NCI-H1105 treated with DMSO at 0.1 percent for 48 hours (cell line): ENCODE data around the gene SH2B3.
"Not testable (repeated sequence)": the region's sequence is repeated elsewhere in the genome, so short reads cannot be mapped to it uniquely, and the experiment has no call there.

Experiments
- DNase-seq: peaks from one replicate; lab custom pipeline; 2025; lab: John Stamatoyannopoulos, UW

SH2B3 gene

DNA sequence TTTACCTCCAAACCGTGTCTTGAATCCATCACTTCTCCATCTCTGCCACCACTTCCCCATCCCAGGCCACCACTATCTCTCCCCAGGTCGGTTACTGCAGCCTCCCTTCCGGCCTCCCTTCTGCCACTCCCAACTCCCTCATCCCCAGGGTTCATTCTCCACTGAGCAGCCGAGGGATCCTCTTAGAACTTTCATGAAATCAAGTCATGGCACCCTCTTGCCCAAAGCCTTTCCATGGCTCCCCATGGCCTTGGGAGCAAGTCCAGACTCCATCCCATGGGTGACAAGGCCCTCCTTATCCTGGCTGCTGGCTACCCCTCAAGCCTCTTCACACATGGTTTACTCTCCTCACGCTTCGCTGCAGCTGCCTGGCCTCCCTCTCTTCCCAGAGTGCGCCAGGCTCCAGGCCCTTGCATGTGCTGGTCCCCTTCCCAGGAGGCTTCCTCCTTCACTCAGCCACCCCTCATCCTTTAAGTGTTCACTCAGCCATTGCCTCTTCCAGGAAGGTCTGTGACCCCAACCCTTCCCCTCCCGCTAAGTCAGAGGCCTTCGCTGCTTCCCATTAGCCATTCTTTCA is 17.9 kb upstream of the SH2B3 start:
- DNase-seq: no peak

- DNase-seq: no peak
Measured at GRCh38 chr12:111389635-111390034, 16.1 kb upstream of the SH2B3 start.

GRCh38 chr12:111390910-111391309 is 14.8 kb upstream of the SH2B3 start:
- no peak for DNase-seq

DNA sequence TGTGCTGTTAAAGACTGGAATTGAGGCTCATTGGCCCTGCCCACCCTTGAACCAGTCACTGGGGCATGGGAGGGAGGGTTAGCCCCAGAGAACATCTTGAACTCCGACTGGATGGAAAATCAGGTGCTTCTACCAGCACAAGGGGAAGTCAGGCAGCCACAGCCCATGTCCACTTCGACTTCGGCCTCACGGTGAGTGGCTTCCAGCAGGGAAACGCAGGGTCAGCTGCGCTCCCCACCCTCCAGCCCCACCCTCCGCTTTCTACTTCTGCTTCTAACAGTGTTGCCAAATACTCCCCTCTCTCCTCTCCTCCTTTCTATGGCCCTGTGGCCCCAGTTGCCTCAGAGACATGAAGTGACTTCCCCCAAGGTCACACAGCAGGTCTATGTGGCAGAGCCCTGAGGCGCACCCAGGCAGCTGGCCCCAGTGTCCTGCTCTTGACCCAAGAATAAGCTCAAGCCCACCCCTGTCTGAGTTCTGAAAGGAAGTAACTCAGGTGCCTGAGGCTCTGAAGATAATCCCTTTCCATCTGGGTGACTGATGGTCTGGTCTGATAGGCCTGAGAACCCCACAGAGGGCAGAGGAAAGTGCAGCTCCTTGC is 11.9 kb upstream of the SH2B3 start:
- no peak for DNase-seq

GRCh38 chr12:111394480-111394879 is 11.2 kb upstream of the SH2B3 start:
- DNase-seq: no peak

DNA sequence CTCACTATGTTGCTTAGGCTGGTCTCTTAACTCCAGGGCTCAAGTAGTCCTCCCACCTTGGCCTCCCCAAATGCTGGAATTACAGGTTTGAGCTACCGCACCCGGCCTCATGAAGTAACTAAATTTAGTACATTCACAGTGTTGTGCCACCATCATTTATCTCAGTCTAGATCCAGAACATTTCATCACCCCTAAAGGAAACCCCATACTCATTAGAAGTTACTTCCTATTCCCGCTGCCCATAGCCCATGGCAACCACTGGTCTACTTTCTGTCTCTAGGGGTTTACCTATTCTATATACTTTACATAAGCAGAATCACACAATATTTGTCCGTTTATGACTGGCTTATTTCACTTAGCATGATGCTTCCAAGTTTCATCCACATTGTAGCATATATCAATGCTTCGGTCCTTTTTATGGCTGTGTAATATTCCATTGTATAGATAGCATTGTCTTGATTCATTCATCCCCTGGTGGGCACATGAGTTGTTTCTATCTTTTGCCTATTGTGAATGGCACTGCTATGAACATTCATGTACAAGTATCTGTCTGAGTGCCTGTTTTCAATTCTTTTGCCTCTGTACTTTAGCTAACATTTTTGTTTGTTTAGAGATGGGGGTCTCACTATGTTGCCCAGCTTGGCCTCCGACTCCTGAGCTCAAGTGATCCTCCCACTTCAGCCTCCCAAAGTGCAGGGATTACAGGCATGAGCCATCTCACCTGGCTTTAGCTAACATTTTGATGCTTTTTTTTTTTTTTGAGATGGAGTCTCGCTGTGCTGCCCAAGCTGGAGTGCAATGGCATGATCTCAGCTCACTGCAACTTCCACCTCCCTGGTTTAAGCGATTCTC is 10.2 kb upstream of the SH2B3 start:
- DNase-seq: no peak

GRCh38 chr12:111396271-111396670 is 9.5 kb upstream of the SH2B3 start:
- DNase-seq: not testable (repeated sequence)

DNA sequence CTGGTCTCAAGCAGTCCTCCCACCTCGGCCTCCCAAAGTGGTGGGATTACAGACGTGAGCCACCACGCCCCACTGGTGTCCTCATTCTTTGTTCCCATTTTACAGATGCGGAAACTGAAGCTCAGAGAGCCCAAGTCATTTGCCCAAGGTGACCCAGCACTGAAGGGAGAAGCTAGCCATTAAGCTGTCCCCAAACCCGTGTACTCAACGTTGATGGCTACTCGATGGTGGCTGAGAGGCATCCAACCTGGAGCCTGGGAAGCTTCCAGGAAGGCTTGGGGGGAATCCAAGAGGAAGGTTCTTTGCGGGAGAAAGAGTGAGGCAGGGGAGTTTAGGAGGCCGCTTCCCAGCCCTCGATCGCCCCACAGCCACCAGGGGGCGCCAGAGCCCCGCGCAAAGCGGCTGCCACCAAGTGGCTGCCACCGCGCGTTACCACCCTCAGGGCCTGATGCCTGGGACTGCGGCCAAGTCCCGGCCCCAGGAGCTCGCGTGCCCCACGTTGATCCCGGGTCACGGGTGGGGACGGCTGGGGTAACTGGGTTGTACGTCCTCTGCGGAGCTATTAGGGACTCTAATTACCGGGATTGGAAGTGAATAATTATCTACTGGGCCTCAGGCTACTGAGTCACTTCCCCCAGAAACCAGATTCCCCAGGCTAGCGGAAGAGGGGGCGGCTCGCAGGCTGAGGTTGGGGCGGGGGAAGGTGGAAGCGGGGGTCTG is 8.8 kb upstream of the SH2B3 start:
- DNase-seq: peak; percentile 60

DNA sequence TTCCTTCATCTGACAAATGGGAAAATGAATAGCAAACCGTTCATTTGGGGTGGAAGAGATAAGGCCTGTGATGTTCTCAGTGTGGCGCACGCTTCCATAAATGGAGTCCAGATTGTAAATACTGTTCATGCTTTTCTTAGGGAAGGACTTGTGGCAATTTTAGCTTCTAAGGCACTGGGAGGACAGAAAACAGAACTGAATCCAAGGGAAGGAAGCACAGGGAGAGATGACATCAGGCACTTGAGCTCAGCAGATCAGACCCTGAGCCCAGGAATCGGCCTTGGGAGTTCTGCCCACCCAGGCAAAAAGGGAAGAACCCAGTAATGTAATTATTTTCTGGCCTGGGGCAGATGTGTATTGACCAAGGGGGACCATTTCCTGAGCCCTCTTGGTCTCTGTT is 7.2 kb upstream of the SH2B3 start:
- DNase-seq: no peak

DNA sequence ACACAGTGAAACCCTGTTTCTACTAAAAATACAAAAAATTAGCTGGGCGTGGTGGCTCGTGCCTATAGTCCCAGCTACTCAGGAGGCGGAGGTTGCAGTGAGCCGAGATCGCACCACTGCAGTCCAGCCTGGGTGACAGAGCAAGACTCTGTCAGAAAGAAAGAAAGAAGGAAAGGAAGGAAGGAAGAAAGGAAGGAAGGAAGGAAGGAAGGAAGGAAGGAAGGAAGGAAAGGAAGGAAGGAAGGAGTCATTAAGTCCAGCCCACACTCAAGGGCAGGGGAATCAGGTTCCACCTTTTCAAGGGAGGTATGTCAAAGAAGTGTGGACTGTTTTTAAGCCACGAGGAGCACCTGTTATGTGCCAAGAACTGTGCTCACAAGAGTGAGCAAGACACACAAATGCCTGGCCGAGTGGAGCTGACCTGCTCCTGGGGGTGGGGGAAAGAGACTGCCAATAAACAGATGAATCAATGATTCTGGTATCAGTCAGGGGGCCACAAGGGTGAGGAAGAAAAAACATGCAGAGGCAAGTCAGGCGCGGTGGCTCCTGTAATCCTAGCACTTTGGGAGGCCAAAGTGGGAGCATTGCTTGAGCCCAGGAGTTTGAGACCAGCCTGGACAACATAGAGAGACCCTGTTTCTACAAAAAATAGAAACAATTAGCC is 5.8 kb upstream of the SH2B3 start:
- DNase-seq: not testable (repeated sequence)

DNA sequence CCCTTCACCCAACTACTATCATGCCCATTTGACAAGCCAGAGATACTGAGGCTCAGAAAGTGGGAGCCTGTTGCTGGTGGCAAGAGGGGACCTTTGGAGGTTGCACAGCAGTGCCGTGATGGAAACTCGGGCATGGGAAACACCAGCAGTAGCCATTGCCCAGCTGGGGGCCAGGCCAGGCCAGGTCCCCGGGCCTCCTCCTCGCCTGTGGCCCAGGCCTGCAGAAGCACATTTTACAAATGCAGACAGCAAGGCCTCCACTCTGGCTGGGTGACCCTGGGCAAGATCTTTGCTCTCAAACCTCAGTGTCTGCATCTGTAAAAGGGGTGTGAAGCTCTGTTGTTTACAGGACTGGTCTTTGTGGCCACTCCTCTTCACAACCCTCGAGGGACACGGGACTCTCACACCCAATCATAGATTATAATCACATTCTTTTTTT is 4.5 kb upstream of the SH2B3 start:
- no peak for DNase-seq

- DNase-seq: not testable (repeated sequence)
Measured at GRCh38 chr12:111402490-111402824, 3.3 kb upstream of the SH2B3 start.

GRCh38 chr12:111404362-111405148 is 1.2 kb upstream of the SH2B3 start:
- DNase-seq: no peak

DNA sequence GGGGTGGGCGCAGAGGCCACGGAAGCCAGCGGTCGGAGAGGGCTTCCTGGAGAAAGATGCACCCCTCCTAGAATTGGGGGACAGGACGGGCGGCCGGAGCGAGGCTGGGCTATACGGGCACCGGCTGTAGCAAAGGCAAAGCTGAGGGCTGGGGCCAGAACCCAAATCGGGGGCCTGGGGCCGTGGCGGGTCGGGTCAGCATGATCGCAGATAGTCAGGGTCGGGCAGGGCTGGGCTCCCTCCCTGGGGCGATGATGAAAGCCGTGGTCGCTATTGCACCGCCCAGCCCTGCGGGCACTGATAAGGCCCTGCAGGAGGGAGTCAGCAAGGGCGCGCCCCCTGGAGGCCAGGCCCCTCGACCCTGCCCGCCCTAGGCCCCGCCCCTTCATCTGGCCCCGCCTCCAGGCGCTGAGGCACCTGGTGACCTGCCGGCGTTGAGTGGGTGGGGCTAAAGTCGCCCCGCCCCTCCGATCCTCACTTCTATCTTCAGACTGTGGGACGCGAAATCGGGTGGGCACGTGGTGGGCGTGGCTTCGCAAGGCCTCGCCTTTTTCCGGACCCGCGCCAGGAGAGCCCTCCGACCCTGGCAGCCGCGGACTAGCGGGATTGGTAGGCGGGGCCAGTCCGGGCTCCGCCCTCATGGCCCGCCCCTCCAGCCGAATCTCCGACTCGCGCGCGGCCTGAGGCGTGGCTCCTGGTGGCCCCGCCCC is 419 bp upstream of the SH2B3 start:
- peak; percentile 77 for DNase-seq

DNA sequence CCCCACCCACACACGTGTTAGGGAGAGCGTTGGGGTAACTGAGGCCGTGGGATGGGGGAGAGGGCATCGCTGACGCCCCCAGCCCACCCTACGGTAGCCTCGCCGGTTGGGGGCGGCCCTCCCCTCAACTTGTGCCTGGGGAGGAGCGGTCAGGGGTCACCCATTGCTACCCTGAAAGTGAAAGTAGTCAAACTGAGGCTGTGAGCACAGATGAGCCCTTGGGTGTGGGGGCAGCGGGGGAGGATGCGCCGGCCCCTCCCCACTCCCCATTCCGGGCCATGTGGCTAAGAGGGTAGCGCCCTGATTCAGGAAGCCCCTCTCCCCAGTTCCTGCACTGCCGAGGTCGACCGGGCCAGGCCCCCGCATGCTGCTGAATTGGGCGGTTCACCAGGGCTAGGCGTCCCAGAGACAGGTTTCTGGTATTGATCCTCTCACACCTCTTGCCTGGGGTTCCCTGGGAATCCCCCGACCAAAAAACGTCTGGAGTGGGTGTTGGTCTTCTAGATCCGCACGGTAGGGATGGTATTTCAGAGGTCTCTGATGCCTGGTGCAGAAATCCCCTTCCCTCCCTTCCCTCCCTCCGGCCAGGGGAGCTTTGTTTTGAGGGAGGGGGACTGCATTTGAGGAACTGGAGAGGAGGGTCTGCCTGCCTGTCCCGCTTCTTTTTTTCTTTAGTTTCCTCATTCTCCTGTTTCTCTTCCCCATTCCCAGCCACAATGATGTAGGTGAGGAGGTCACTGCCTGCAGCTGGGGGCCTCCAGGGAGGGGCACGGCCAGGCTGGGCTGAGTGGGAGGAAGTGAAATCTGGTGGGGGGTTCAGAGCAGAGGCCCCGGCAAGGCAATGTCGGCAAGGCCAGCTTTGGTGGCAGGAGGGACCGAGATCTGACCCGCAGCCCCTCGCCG is 1.0 kb downstream of the SH2B3 start:
- DNase-seq: no peak

GRCh38 chr12:111407377-111408115 is 1.8 kb downstream of the SH2B3 start:
- DNase-seq: no peak

- DNase-seq: no peak
Measured at GRCh38 chr12:111408116-111408440, 2.4 kb downstream of the SH2B3 start.

- DNase-seq: no peak
Measured at GRCh38 chr12:111408686-111409402, 3.1 kb downstream of the SH2B3 start.
